Activated CD4-positive, alpha-beta memory T cell treated with anti-CD3 and anti-CD28 coated beads for 36 hours (primary cell): ENCODE results near the gene ACOT12. TPM values are rescaled to one million over a fixed set of nuclear protein-coding genes. Genes with fewer than 3 reads are reported as not detected.
"Not testable (repeated sequence)": the region's sequence is repeated elsewhere in the genome, so short reads cannot be mapped to it uniquely, and the experiment has no call there.

Experiments
- CTCF ChIA-PET: fragments of 350-600 bp; sonication (Branson Sonifier 250); formaldehyde crosslinking; loops from one replicate; lab custom pipeline; 2021; ENCODE audit warnings: antibody characterized with exemption, inconsistent platforms; lab: Charles Lee
- POLR2A ChIA-PET: fragments of 350-600 bp; sonication (Branson Sonifier 250); formaldehyde crosslinking; loops from one replicate; lab custom pipeline; 2021; ENCODE audit warnings: antibody characterized with exemption; lab: Charles Lee
- DNase-seq: peaks from one replicate; pipeline ENCODE4 v3.0.0-alpha.2; 2020
- H3K27ac Mint-ChIP-seq: one replicate; pipeline ENCODE4 v1.8.0; 2021; ENCODE audit warnings: mixed read lengths
- H3K27me3 Mint-ChIP-seq: one replicate; pipeline ENCODE4 v1.8.0; 2021; ENCODE audit warnings: mixed read lengths
- H3K36me3 Mint-ChIP-seq: one replicate; pipeline ENCODE4 v1.8.0; 2021; ENCODE audit warnings: mixed read lengths
- H3K4me1 Mint-ChIP-seq: one replicate; pipeline ENCODE4 v1.8.0; 2021; ENCODE audit warnings: low read depth, mixed read lengths
- H3K4me3 Mint-ChIP-seq: one replicate; pipeline ENCODE4 v1.8.0; 2021; ENCODE audit warnings: mild to moderate bottlenecking, mixed read lengths
- H3K9me3 Mint-ChIP-seq: one replicate; pipeline ENCODE4 v1.8.0; 2021; ENCODE audit warnings: mixed read lengths
- intact Hi-C: fragments of 100-400 bp; cut with micrococcal nuclease; formaldehyde crosslinking; loops from one replicate; pipeline ENCODE4 v1.15.1; 2023
- total RNA-seq, 2 experiments: library from RNA; stranded (reverse); gene quantifications; one replicate each; pipeline ENCODE4 v1.2.3, GENCODE V29; 2021

ACOT12 gene
- total RNA-seq, 2 experiments from 2014 or later: not detected

- ChIA-PET CTCF (no interaction called here), POLR2A (no interaction called here)
- Mint-ChIP-seq H3K4me1 (no peaks in the 10 kb centered on the region), H3K9me3 (no peaks in the 10 kb centered on the region), H3K27me3 (no peaks in the 10 kb centered on the region), H3K36me3 (no peaks in the 10 kb centered on the region), H3K4me3 (no peak overlapping the region), H3K27ac (no peak overlapping the region)
- no peak for DNase-seq
- intact Hi-C loops: no loop called here
Measured at GRCh38 chr5:81359108-81359507, 34.8 kb downstream of the ACOT12 start.

DNA sequence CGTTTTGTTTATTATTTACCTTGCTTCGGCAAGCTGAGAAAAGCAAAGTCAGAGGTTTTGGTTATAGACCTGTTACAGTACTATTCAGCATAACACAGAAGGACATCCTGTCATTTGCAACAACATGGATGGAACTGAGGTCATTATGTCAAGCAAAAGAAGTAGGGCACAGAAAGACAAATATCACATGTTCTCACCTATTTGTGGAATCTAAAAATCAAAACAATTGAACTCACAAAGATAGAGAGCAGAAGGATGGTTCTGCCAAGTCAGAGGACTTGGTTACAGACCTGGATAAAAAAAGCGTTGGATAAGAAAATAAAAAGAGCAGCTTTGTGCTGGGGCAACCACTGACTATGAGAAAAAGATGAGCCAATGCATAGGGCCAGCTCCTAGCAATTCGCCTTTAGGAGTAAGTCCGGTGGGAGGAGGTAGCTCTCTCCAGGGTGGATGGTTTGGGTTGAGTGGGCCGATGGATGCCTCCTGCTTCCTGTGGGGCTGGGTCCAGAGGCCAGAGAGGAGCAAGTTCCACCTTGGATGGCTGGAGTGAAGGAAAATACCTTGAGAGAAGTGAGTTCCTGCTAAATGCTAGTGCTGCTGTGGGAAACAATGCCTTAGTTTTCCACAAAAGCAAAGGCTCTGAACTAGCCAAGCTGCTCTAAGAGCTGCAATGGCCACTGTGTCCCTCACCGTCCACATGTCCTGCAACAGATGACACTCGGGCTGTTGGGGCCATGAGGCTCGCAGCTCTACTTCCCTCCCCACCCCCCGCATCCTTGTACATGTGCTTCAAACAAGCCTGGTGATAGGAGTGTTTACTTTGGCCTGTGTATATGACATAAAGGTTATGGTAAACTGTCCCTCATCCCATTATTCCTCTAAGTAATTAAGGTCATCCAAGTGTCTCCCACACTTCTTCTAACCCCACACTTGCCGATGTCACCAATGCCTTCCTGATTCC, 38.4 kb downstream of the ACOT12 start:
- CTCF ChIA-PET: no interaction called here
- intact Hi-C loops: no loop called here

GRCh38 chr5:81354093-81354492, 39.8 kb downstream of the ACOT12 start:
- no peaks in the 10 kb centered on the region for H3K36me3 Mint-ChIP-seq
- no peaks in the 10 kb centered on the region for H3K4me1 Mint-ChIP-seq
- ChIA-PET CTCF (no interaction called here), POLR2A (no interaction called here)
- H3K27me3 Mint-ChIP-seq: peaks cover 3% of the 10 kb centered on the region
- H3K27ac Mint-ChIP-seq: no peak overlapping the region
- H3K4me3 Mint-ChIP-seq: no peak overlapping the region
- no peak for DNase-seq
- intact Hi-C loops: no loop called here
- no peaks in the 10 kb centered on the region for H3K9me3 Mint-ChIP-seq

More for the DNA sequence above, 38.4 kb downstream of the ACOT12 start:
- H3K4me1 Mint-ChIP-seq: no peaks in the 10 kb centered on the region
- H3K36me3 Mint-ChIP-seq: no peaks in the 10 kb centered on the region
- no peak for DNase-seq
- POLR2A ChIA-PET: no interaction called here
- H3K27me3 Mint-ChIP-seq: peaks cover 3% of the 10 kb centered on the region
- H3K4me3 Mint-ChIP-seq: no peak overlapping the region
- no peak overlapping the region for H3K27ac Mint-ChIP-seq
- H3K9me3 Mint-ChIP-seq: no peaks in the 10 kb centered on the region

DNA sequence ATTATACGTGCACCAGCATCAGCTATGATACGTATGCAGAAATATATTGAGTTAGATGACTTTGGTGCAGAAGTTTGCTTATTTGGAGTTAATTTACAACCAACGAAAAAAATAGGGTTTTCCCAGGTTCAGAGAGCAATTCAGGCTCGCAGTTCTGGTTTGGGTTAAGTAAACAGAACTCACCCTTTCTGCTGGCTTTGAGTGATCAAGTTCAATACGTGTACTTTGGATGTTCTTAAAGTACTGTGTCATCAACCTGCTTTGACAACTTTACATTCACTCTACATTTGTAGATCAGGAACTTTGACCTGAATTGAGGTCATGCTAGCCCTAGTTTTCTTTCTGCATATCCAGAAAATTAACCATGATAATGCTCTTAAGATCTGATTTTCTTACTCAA, 40.7 kb downstream of the ACOT12 start:
- CTCF ChIA-PET: no interaction called here
- DNase-seq: no peak
- intact Hi-C loops: no loop called here
- Mint-ChIP-seq H3K9me3 (no peaks in the 10 kb centered on the region), H3K4me3 (no peak overlapping the region), H3K36me3 (no peaks in the 10 kb centered on the region), H3K27me3 (peaks cover 3% of the 10 kb centered on the region), H3K27ac (no peak overlapping the region), H3K4me1 (no peaks in the 10 kb centered on the region)
- POLR2A ChIA-PET: no interaction called here

GRCh38 chr5:81350507-81350906, 43.4 kb downstream of the ACOT12 start:
- intact Hi-C loops: no loop called here
- Mint-ChIP-seq H3K4me3 (no peak overlapping the region), H3K36me3 (no peaks in the 10 kb centered on the region), H3K27ac (no peak overlapping the region), H3K9me3 (no peaks in the 10 kb centered on the region), H3K27me3 (peaks cover 3% of the 10 kb centered on the region), H3K4me1 (no peaks in the 10 kb centered on the region)
- ChIA-PET POLR2A (no interaction called here), CTCF (no interaction called here)
- no peak for DNase-seq

GRCh38 chr5:81349161-81349560, 44.8 kb downstream of the ACOT12 start:
- DNase-seq: no peak
- Mint-ChIP-seq H3K27me3 (peaks cover 3% of the 10 kb centered on the region), H3K27ac (no peak overlapping the region), H3K36me3 (no peaks in the 10 kb centered on the region), H3K4me3 (no peak overlapping the region), H3K4me1 (no peaks in the 10 kb centered on the region), H3K9me3 (no peaks in the 10 kb centered on the region)
- ChIA-PET POLR2A (no interaction called here), CTCF (no interaction called here)
- intact Hi-C loops: no loop called here

- ChIA-PET POLR2A (interaction anchor here (0.9 kb wide), 1 partner anchor 53 kb away, joined by 5 read pairs; no protein-coding TSS in a partner anchor), CTCF (no interaction called here)
- H3K36me3 Mint-ChIP-seq: no peaks in the 10 kb centered on the region
- intact Hi-C loops: no loop called here
- H3K27me3 Mint-ChIP-seq: no peaks in the 10 kb centered on the region
- H3K4me1 Mint-ChIP-seq: no peaks in the 10 kb centered on the region
- DNase-seq: no peak
- H3K27ac Mint-ChIP-seq: no peak overlapping the region
- H3K9me3 Mint-ChIP-seq: no peaks in the 10 kb centered on the region
- H3K4me3 Mint-ChIP-seq: no peak overlapping the region
Measured at GRCh38 chr5:81345411-81346003, 48.4 kb downstream of the ACOT12 start.

- ChIA-PET CTCF (no interaction called here), POLR2A (no interaction called here)
- no peak for DNase-seq
- Mint-ChIP-seq H3K9me3 (no peaks in the 10 kb centered on the region), H3K4me3 (no peak overlapping the region), H3K4me1 (no peaks in the 10 kb centered on the region), H3K36me3 (no peaks in the 10 kb centered on the region), H3K27me3 (no peaks in the 10 kb centered on the region), H3K27ac (no peak overlapping the region)
- intact Hi-C loops: no loop called here
Measured at GRCh38 chr5:81344736-81345135, 49.2 kb downstream of the ACOT12 start.

GRCh38 chr5:81338213-81338612, 55.7 kb downstream of the ACOT12 start:
- intact Hi-C loops, H3K27ac Mint-ChIP-seq, CTCF ChIA-PET, DNase-seq, H3K9me3 Mint-ChIP-seq, H3K27me3 Mint-ChIP-seq, H3K4me3 Mint-ChIP-seq, H3K36me3 Mint-ChIP-seq, H3K4me1 Mint-ChIP-seq: not testable (repeated sequence)
- POLR2A ChIA-PET: interaction anchor here (0.5 kb wide), 1 partner anchor 421 kb away, joined by 3 read pairs; no protein-coding TSS in a partner anchor

GRCh38 chr5:81337803-81338202, 56.1 kb downstream of the ACOT12 start:
- H3K36me3 Mint-ChIP-seq: no peaks in the 10 kb centered on the region
- CTCF ChIA-PET: no interaction called here
- intact Hi-C loops: no loop called here
- DNase-seq: no peak
- peaks cover 4% of the 10 kb centered on the region for H3K9me3 Mint-ChIP-seq
- no peaks in the 10 kb centered on the region for H3K27me3 Mint-ChIP-seq
- no peak overlapping the region for H3K4me3 Mint-ChIP-seq
- no peak overlapping the region for H3K27ac Mint-ChIP-seq
- POLR2A ChIA-PET: interaction anchor here (0.5 kb wide), 1 partner anchor 421 kb away, joined by 3 read pairs; no protein-coding TSS in a partner anchor
- H3K4me1 Mint-ChIP-seq: no peaks in the 10 kb centered on the region

DNA sequence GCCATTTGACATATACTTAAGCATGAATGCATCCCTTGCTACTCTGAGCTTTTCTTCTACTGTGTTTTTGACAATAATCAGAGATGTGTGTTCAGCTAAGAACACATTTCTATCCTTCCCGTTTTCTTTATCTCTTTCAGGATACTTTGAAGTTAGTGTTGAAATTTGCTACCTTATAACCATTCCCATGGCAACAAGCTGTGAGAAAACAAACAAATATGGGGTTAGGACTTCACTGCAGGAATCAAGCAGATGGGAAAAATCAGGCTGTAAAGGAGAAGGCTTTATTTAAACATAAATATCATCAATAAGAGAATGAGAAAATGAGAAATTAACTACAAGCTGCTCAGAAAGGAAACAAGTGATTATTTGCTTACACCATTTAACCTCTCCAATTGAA, 57.4 kb downstream of the ACOT12 start:
- H3K9me3 Mint-ChIP-seq: peaks cover 4% of the 10 kb centered on the region
- no peak overlapping the region for H3K4me3 Mint-ChIP-seq
- DNase-seq: no peak
- H3K27me3 Mint-ChIP-seq: no peaks in the 10 kb centered on the region
- CTCF ChIA-PET: no interaction called here
- POLR2A ChIA-PET: no interaction called here
- H3K4me1 Mint-ChIP-seq: no peaks in the 10 kb centered on the region
- no peak overlapping the region for H3K27ac Mint-ChIP-seq
- intact Hi-C loops: no loop called here
- H3K36me3 Mint-ChIP-seq: no peaks in the 10 kb centered on the region

GRCh38 chr5:81335946-81336345, 58.0 kb downstream of the ACOT12 start:
- Mint-ChIP-seq H3K9me3 (peaks cover 4% of the 10 kb centered on the region), H3K27me3 (no peaks in the 10 kb centered on the region), H3K4me3 (no peak overlapping the region), H3K4me1 (no peaks in the 10 kb centered on the region), H3K27ac (no peak overlapping the region), H3K36me3 (no peaks in the 10 kb centered on the region)
- DNase-seq: no peak
- intact Hi-C loops: no loop called here
- POLR2A ChIA-PET: no interaction called here
- CTCF ChIA-PET: no interaction called here
